BLaER1 (cell line): ENCODE data around the gene EVI5.
"Not testable (repeated sequence)": the region's sequence is repeated elsewhere in the genome, so short reads cannot be mapped to it uniquely, and the experiment has no call there.

Experiments used
- H3K27ac ChIP-seq: shearing (Covaris generic); formaldehyde crosslinking; 2 replicates; pipeline ENCODE4 v1.8.1; 2022
- H3K27me3 ChIP-seq: shearing (Covaris generic); formaldehyde crosslinking; 2 replicates; pipeline ENCODE4 v1.8.1; 2022
- H3K36me3 ChIP-seq: shearing (Covaris generic); formaldehyde crosslinking; 2 replicates; pipeline ENCODE4 v1.8.1; 2022
- H3K4me1 ChIP-seq: shearing (Covaris generic); formaldehyde crosslinking; 2 replicates; pipeline ENCODE4 v1.8.1; 2022
- H3K4me2 ChIP-seq: shearing (Covaris generic); formaldehyde crosslinking; 2 replicates; pipeline ENCODE4 v1.8.1; 2022
- H3K4me3 ChIP-seq: shearing (Covaris generic); formaldehyde crosslinking; 2 replicates; pipeline ENCODE4 v1.8.1; 2022
- H3K9ac ChIP-seq: shearing (Covaris generic); formaldehyde crosslinking; 2 replicates; pipeline ENCODE4 v1.8.1; 2022
- H3K9me3 ChIP-seq: shearing (Covaris generic); formaldehyde crosslinking; 2 replicates; pipeline ENCODE4 v1.8.1; 2022
- H4K20me1 ChIP-seq: shearing (Covaris generic); formaldehyde crosslinking; 2 replicates; pipeline ENCODE4 v1.8.1; 2022
- Cebpa-rat ChIP-seq: shearing (Covaris generic); IDR thresholded peaks from 2 replicates; pipeline ENCODE4 v1.8.1; 2022

EVI5 gene

GRCh38 chr1:92730476-92730875, 54.4 kb downstream of the EVI5 start:
- no peaks in the 10 kb centered on the region for H3K27me3 ChIP-seq
- no peak for TF ChIP-seq Cebpa-rat
- no peaks in the 10 kb centered on the region for H4K20me1 ChIP-seq
- no peak overlapping the region for H3K9ac ChIP-seq
- no peak overlapping the region for H3K4me3 ChIP-seq
- H3K36me3 ChIP-seq = no peaks in the 10 kb centered on the region; the same call in 1 of the 2 replicates
- 0 out of 2 replicates have a peak, but pooled peaks cover 4% of the 10 kb centered on the region for H3K4me1 ChIP-seq
- H3K27ac ChIP-seq = no peak overlapping the region
- H3K9me3 ChIP-seq = peaks cover 5% of the 10 kb centered on the region; the same call in 1 of the 2 replicates
- H3K4me2 ChIP-seq = no peak overlapping the region

DNA sequence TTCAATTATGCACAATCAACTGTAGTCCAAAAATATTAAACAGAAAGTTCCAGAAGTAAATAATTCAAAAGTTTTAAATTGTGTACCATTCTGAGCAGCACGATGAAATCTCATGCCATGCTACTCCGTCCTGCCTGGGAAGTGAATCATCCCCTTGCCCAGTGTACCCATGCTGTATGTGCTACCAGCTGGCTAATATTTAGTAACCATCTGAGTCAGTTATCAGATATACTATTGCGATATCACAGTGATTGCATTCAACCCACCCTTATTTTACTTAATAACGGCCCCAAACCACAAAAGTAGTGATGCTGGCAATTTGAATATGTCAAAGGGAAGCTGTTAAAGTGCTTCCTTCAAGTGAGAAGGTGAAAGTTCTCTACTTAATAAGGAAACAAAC, 56.2 kb downstream of the EVI5 start:
- Histone ChIP-seq H3K4me2 (no peak overlapping the region), H3K4me1 (0 out of 2 replicates have a peak, but pooled peaks cover 4% of the 10 kb centered on the region), H3K36me3 (peaks cover 7% of the 10 kb centered on the region; the same call in 1 of the 2 replicates), H4K20me1 (no peaks in the 10 kb centered on the region), H3K27me3 (no peaks in the 10 kb centered on the region), H3K9me3 (peaks cover 5% of the 10 kb centered on the region), H3K27ac (no peak overlapping the region), H3K9ac (no peak overlapping the region), H3K4me3 (no peak overlapping the region)
- TF ChIP-seq Cebpa-rat = no peak

DNA sequence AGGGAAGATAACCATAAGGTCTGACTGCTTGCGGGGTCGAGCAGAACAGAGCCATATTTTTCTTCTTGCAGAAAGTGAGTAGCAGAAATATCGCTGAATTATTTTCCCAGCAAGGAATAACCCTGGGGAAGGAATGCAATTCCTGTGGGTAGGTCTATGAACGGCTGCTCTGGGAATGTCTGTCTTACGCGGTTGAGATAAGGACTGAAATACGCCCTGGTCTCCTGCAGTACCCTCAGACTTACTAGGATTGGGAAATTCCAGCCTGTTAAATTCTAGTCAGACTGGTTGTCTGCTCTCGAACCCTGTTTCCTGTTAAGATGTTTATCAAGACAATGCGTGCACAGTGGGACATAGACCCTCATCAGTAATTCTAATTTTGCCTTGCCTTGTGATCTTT, 61.2 kb downstream of the EVI5 start:
- not testable (repeated sequence) for H3K36me3 ChIP-seq, H3K27ac ChIP-seq, H3K4me3 ChIP-seq

GRCh38 chr1:92721886-92722285, 63.0 kb downstream of the EVI5 start:
- Histone ChIP-seq H3K4me2 (no peak overlapping the region), H4K20me1 (no peaks in the 10 kb centered on the region), H3K36me3 (peaks cover 7% of the 10 kb centered on the region; the same call in 1 of the 2 replicates), H3K27ac (no peak overlapping the region), H3K9me3 (peaks cover 19% of the 10 kb centered on the region), H3K27me3 (no peaks in the 10 kb centered on the region), H3K4me3 (no peak overlapping the region), H3K9ac (no peak overlapping the region), H3K4me1 (no peaks in the 10 kb centered on the region)
- no peak for TF ChIP-seq Cebpa-rat

More for the DNA sequence above, 61.2 kb downstream of the EVI5 start:
- H3K4me2 ChIP-seq, H3K27me3 ChIP-seq, H4K20me1 ChIP-seq, H3K4me1 ChIP-seq, H3K9ac ChIP-seq: not testable (repeated sequence)
- H3K9me3 ChIP-seq = peaks cover 19% of the 10 kb centered on the region

DNA sequence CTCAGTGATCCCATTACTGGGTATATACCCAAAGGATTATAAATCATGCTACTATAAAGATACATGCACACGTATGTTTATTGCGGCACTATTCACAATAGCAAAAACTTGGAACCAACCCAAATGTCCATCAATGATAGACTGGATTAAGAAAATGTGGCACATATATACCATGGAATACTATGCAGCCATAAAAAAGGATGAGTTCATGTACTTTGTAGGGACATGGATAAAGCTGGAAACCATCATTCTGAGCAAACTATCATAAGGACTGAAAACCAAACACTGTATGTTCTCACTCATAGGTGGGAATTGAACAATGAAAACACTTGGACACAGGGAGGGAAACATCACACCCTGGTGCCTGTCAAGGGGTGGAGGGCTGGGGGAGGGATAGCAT, 63.8 kb downstream of the EVI5 start:
- not testable (repeated sequence) for H3K9ac ChIP-seq, H3K4me1 ChIP-seq, H3K4me2 ChIP-seq, H4K20me1 ChIP-seq, H3K36me3 ChIP-seq, H3K27ac ChIP-seq, H3K27me3 ChIP-seq, H3K4me3 ChIP-seq
- H3K9me3 ChIP-seq = peaks cover 19% of the 10 kb centered on the region

DNA sequence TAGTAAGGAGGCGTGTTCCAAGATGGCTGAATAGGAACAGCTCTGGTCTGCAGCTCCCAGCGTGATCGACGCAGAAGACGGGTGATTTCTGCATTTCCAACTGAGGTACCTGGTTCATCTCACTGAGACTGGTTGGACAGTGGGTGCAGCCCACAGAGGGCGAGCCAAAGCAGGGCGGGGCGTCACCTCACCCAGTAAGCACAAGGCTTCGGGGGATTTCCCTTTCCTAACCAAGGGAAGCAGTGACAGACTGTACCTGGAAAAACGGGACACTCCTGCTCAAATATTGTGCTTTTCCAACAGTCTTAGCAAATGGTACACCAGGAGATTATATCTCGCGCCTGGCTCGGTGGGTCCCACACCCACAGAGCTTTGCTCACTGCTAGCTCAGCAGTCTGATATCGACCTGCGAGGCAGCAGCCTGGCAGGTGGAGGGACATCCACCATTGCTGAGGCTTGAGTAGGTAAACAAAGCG, 69.4 kb downstream of the EVI5 start:
- H3K4me2 ChIP-seq, H3K4me3 ChIP-seq, H3K4me1 ChIP-seq, H3K36me3 ChIP-seq, H3K27me3 ChIP-seq, H3K9ac ChIP-seq, H4K20me1 ChIP-seq, H3K27ac ChIP-seq: not testable (repeated sequence)
- peaks cover 16% of the 10 kb centered on the region for H3K9me3 ChIP-seq

DNA sequence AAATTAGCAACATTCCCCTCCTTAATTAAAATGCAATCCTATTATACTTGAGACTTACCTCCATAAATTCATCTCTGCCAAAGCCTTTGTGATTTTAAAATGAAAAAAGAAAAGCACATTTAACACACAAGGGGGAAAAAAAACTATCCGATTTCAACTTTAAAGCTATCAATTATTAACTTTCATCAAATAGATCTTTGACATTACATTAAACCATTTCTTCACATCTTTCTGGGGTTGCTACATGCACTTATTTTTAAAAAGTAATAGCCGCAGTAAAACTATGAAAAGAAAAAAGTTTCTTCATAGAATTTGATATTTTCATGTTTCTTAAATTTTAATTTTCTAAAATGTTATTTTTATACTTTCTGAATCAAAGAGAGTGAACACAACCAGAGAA, 71.0 kb downstream of the EVI5 start:
- TF ChIP-seq Cebpa-rat = no peak
- Histone ChIP-seq H3K27me3 (no peaks in the 10 kb centered on the region), H3K9ac (no peak overlapping the region), H3K4me2 (no peak overlapping the region), H3K27ac (no peak overlapping the region), H3K4me1 (no peaks in the 10 kb centered on the region), H3K4me3 (no peak overlapping the region), H3K9me3 (peaks cover 2% of the 10 kb centered on the region; the same call in 1 of the 2 replicates), H3K36me3 (peaks cover 7% of the 10 kb centered on the region; the same call in 1 of the 2 replicates), H4K20me1 (no peaks in the 10 kb centered on the region)

- Histone ChIP-seq H3K4me2 (no peak overlapping the region), H3K9ac (no peak overlapping the region), H3K9me3 (no peaks in the 10 kb centered on the region; the same call in 1 of the 2 replicates), H3K36me3 (peaks cover 7% of the 10 kb centered on the region; the same call in 1 of the 2 replicates), H4K20me1 (no peaks in the 10 kb centered on the region), H3K4me1 (no peaks in the 10 kb centered on the region), H3K27ac (no peak overlapping the region), H3K4me3 (no peak overlapping the region), H3K27me3 (no peaks in the 10 kb centered on the region)
- no peak for TF ChIP-seq Cebpa-rat
These were observed 73.3 kb downstream of the EVI5 start for GRCh38 chr1:92711473-92712165.

GRCh38 chr1:92709738-92710137, 75.2 kb downstream of the EVI5 start:
- Histone ChIP-seq H3K27ac (no peak overlapping the region), H3K4me3 (no peak overlapping the region), H3K36me3 (no peaks in the 10 kb centered on the region), H3K4me1 (no peaks in the 10 kb centered on the region), H3K27me3 (no peaks in the 10 kb centered on the region), H3K9ac (no peak overlapping the region), H4K20me1 (no peaks in the 10 kb centered on the region), H3K4me2 (no peak overlapping the region), H3K9me3 (no peaks in the 10 kb centered on the region)
- TF ChIP-seq Cebpa-rat = no peak

DNA sequence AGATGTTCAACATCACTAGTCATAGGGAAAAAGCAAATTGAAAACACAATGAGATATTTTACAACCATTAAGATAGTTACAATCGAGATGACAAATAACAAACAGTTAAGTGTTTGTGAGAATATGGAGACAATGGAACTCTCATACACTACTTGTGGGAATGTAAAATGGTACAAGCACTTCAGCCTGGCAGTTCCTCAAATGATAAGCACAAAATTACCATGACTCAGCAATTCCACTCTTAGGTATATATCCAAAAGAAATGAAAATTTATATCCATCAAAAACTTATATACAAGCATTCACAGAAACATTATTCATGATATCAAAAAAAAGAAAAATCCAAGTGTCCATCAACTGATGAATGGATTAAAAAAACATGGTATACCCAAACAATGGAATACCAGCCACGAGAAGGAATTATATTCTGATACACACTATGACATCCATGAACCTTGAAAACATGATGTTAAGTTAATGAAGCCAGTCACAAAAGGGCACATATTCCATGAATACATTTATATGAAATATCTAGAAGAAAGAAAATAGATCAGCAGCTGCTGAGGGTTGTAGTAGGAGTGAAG, 76.4 kb downstream of the EVI5 start:
- Histone ChIP-seq H3K27ac (no peak overlapping the region), H3K9me3 (no peaks in the 10 kb centered on the region), H3K4me2 (no peak overlapping the region), H3K36me3 (no peaks in the 10 kb centered on the region), H3K27me3 (no peaks in the 10 kb centered on the region), H3K4me3 (no peak overlapping the region), H3K9ac (no peak overlapping the region), H4K20me1 (no peaks in the 10 kb centered on the region), H3K4me1 (no peaks in the 10 kb centered on the region)
- TF ChIP-seq Cebpa-rat = no peak
